ENCODE data around the gene CYP2W1.

CYP2W1 gene

GRCh38 chr7:975702-976473 lies 7.1 kb upstream of the CYP2W1 start:
- no peak for TF ChIP-seq CTCF (IDR thresholded peaks at IDR 0.05; ENCODE audit: low read depth, low read length)
- Histone ChIP-seq H3K4me3 (ENCODE audit: low read depth, low read length) (no peak overlapping the region), H3K27me3 (ENCODE audit: insufficient read depth, low read depth, severe bottlenecking) (no peaks in the 10 kb centered on the region), H3K27ac (no peak overlapping the region), H3K36me3 (peaks cover 29% of the 10 kb centered on the region), H3K9me3 (ENCODE audit: severe bottlenecking) (no peaks in the 10 kb centered on the region)
- DNase-seq, result no peak

GRCh38 chr7:976901-977325 lies 6.1 kb upstream of the CYP2W1 start:
- H3K4me3 ChIP-seq (ENCODE audit: low read depth, low read length), result no peak overlapping the region
- peaks cover 21% of the 10 kb centered on the region for H3K36me3 ChIP-seq
- DNase-seq, result no peak
- H3K27me3 ChIP-seq (ENCODE audit: insufficient read depth, low read depth, severe bottlenecking), result no peaks in the 10 kb centered on the region
- H3K9me3 ChIP-seq (ENCODE audit: severe bottlenecking), result no peaks in the 10 kb centered on the region
- H3K27ac ChIP-seq, result no peak overlapping the region
- TF ChIP-seq CTCF (IDR thresholded peaks at IDR 0.05; ENCODE audit: low read depth, low read length), result no peak

- Histone ChIP-seq H3K36me3 (peaks cover 15% of the 10 kb centered on the region), H3K27ac (0 out of 2 replicates have a peak overlapping the region, but pooled peaks have one; percentile 10), H3K4me3 (ENCODE audit: low read depth, low read length) (no peak overlapping the region), H3K27me3 (ENCODE audit: insufficient read depth, low read depth, severe bottlenecking) (no peaks in the 10 kb centered on the region), H3K9me3 (ENCODE audit: severe bottlenecking) (no peaks in the 10 kb centered on the region)
- DNase-seq, result no peak
- no peak for TF ChIP-seq CTCF (IDR thresholded peaks at IDR 0.05; ENCODE audit: low read depth, low read length)
Measured at GRCh38 chr7:977326-978048, 5.5 kb upstream of the CYP2W1 start.

- H3K27ac ChIP-seq, result no peak overlapping the region; the same call in 1 of the 2 replicates
- no peak overlapping the region for H3K4me3 ChIP-seq (ENCODE audit: low read depth, low read length)
- peaks cover 10% of the 10 kb centered on the region for H3K36me3 ChIP-seq
- no peak for DNase-seq
- H3K9me3 ChIP-seq (ENCODE audit: severe bottlenecking), result no peaks in the 10 kb centered on the region
- no peak for TF ChIP-seq CTCF (IDR thresholded peaks at IDR 0.05; ENCODE audit: low read depth, low read length)
- H3K27me3 ChIP-seq (ENCODE audit: insufficient read depth, low read depth, severe bottlenecking), result no peaks in the 10 kb centered on the region
Measured at GRCh38 chr7:978049-978346, 5.0 kb upstream of the CYP2W1 start.

- no peak for TF ChIP-seq CTCF (IDR thresholded peaks at IDR 0.05; ENCODE audit: low read depth, low read length)
- DNase-seq, result no peak
- Histone ChIP-seq H3K36me3 (peaks cover 4% of the 10 kb centered on the region), H3K27ac (no peak overlapping the region; the same call in 1 of the 2 replicates), H3K4me3 (ENCODE audit: low read depth, low read length) (no peak overlapping the region), H3K27me3 (ENCODE audit: insufficient read depth, low read depth, severe bottlenecking) (no peaks in the 10 kb centered on the region), H3K9me3 (ENCODE audit: severe bottlenecking) (no peaks in the 10 kb centered on the region)
Measured at GRCh38 chr7:978416-979091, 4.4 kb upstream of the CYP2W1 start.
